Activated CD4-positive, alpha-beta T cell treated with anti-CD3 and anti-CD28 coated beads, Interleukin-2, Interleukin-4, amounts not matched to agents 100 ng/mL and 50 ng/mL, durations not matched to agents 16 hours and 8 hours (primary cell): ENCODE measurements around the gene CASKIN1.
"Not testable (repeated sequence)": the region's sequence is repeated elsewhere in the genome, so short reads cannot be mapped to it uniquely, and the experiment has no call there.

ENCODE experiments used
- DNase-seq: peaks from one replicate; pipeline ENCODE4 v3.0.0-alpha.2; 2020; ENCODE audit warnings: low spot score

Gene CASKIN1, protein sequence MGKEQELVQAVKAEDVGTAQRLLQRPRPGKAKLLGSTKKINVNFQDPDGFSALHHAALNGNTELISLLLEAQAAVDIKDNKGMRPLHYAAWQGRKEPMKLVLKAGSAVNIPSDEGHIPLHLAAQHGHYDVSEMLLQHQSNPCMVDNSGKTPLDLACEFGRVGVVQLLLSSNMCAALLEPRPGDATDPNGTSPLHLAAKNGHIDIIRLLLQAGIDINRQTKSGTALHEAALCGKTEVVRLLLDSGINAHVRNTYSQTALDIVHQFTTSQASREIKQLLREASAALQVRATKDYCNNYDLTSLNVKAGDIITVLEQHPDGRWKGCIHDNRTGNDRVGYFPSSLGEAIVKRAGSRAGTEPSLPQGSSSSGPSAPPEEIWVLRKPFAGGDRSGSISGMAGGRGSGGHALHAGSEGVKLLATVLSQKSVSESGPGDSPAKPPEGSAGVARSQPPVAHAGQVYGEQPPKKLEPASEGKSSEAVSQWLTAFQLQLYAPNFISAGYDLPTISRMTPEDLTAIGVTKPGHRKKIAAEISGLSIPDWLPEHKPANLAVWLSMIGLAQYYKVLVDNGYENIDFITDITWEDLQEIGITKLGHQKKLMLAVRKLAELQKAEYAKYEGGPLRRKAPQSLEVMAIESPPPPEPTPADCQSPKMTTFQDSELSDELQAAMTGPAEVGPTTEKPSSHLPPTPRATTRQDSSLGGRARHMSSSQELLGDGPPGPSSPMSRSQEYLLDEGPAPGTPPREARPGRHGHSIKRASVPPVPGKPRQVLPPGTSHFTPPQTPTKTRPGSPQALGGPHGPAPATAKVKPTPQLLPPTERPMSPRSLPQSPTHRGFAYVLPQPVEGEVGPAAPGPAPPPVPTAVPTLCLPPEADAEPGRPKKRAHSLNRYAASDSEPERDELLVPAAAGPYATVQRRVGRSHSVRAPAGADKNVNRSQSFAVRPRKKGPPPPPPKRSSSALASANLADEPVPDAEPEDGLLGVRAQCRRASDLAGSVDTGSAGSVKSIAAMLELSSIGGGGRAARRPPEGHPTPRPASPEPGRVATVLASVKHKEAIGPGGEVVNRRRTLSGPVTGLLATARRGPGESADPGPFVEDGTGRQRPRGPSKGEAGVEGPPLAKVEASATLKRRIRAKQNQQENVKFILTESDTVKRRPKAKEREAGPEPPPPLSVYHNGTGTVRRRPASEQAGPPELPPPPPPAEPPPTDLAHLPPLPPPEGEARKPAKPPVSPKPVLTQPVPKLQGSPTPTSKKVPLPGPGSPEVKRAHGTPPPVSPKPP (N-terminal part only)

GRCh38 chr16:2196162-2196980, at the start of gene CASKIN1:
TSS of gene CASKIN1 (minus strand) at chr16:2196605. CDS start at chr16:2196432, 173 bp downstream.
- no peak for DNase-seq

- DNase-seq, result no peak
Observed at GRCh38 chr16:2244926-2245795, 48.8 kb upstream of the CASKIN1 start.

DNA sequence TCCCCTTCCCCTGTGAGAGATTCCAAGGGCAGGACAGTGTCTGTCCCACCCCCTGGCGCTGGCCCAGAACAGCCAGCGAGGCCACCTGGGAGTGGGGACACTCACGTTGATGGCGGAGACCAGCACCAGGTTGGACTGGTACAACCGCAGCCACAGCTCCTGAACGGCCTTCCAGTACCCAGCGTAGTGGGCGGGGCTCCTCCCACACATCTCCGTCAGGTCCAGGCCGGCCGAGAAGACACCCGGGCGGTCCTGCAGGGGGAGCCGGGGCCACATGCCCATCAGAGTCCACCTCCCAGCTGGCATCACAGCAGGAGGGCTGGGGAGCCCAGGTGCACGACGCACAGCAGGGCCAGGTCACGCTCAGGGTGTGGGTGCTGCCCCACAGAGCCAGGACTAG, 47.9 kb upstream of the CASKIN1 start:
- no peak for DNase-seq

DNA sequence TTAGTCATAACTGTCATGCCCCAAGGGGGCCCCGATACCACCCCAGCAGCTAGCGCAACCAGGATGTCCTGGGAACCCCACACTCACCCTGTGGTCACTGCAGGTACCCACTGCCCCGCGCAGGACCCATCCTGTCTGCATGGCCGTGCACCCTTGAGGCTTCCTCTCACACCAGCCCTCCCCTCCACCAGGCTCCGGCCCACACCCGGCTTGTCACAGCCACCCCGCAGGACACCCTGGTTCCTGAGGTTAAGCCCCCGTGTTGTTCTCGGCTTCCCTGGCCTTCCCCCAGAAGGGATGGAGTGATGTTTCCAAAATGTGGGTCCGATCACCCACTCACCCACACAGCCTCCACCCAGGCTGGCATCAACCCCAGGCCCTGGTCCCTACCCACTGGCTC, 47.4 kb upstream of the CASKIN1 start:
- DNase-seq, result no peak

GRCh38 chr16:2243031-2243528, 46.7 kb upstream of the CASKIN1 start:
- DNase-seq, result no peak

- DNase-seq, result no peak
Observed at GRCh38 chr16:2242598-2242997, 46.2 kb upstream of the CASKIN1 start.

DNA sequence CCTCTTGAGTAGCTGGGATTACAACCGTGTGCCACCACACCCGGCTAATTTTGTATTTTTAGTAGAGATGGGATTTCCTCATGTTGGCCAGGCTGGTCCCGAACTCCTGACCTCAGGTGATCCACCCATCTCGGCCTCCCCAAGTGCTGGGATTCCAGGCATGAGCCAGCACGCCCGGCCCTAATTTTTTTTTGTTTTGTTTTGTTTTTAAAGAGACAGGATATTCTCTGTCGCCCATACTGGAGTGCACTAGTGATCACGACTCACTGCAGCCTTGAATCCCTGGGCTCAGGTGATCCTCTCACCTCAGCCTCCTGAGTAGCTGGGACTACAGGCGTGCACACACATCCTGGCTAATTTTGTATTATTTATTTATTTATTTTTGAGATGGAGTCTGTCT, 43.9 kb upstream of the CASKIN1 start:
- not testable (repeated sequence) for DNase-seq

- DNase-seq, result no peak
Observed at GRCh38 chr16:2238838-2239675, 42.7 kb upstream of the CASKIN1 start.

GRCh38 chr16:2238150-2238837, 41.9 kb upstream of the CASKIN1 start:
- no peak for DNase-seq

DNA sequence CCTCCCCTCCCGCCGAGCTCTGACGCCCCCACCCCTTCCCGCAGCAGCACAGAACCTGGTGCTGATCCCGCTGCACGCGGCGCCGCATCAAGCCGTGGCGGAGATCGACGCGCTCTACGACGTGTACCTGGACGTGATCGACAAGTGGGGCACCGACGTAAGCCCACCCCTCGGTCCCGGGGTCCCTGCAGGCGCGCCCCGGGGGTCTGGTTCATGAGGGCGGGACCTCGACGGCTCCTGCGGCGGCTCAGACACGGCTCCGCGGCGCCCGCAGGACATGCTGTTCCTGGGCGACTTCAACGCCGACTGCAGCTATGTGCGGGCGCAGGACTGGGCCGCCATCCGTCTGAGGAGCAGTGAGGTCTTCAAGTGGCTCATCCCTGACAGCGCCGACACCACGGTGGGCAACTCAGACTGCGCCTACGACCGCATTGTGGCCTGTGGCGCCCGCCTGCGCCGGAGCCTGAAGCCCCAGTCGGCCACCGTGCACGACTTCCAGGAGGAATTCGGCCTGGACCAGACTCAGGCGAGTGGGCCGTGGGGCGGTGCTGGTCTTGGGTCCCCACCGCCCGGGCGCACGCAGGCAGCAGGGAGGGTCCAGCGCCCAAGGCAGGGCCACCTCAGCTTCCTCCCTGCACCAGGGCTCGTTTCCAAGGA, 41.2 kb upstream of the CASKIN1 start:
- DNase-seq, result no peak

DNA sequence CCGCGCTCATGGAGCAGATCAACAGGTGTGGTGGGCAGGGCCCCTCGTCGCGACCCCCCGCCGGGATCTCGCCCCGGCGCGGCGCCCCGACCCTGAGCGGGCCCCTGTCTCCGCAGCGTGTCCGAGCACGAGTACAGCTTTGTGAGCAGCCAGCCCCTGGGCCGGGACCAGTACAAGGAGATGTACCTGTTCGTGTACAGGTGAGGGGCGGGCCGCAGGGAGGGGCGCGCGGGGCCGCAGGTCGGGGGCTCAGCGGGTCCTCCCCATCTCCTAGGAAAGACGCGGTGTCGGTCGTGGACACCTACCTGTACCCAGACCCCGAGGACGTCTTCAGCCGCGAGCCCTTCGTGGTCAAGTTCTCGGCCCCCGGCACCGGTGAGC, 40.7 kb upstream of the CASKIN1 start:
- no peak for DNase-seq

DNA sequence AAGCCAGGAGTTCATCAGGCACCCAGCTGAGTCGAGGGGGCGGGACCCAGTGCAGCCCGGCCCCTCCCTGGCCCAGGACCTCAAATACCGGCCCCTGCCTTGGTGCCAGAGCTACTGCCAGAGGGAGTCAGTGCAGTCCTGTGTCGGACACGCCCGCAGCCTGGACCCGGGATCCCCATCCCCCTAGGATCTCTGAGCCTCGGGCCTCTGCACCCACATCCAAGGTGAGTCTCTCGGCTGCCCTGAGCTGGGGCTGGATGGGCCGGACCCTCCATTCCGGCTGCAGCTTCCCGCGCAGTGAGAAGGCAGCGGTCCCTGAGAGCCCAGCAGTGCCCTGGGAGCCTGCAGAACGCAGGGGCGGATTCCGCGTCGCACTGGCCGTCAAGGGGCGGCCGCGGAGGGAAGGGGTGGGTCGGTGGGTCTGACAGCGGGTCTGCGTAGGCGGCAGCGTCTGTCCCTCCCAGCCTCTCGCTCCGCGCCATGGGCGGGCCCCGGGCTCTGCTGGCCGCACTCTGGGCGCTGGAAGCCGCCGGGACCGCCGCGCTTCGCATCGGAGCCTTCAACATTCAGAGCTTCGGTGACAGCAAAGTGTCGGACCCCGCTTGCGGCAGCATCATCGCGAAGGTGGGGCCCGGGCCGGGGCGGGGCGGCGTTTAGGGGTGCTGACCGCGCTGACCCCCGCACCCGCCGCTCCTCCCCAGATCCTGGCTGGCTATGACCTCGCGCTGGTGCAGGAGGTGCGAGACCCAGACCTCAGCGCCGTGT, 40.1 kb upstream of the CASKIN1 start, which contains the start of gene DNASE1L2:
DNASE1L2 (plus strand) TSS at position 108 of the 765 bp plus-strand sequence; CDS start at position 481, 373 bp downstream.
- no peak for DNase-seq

GRCh38 chr16:2235695-2236336, 39.4 kb upstream of the CASKIN1 start:
- no peak for DNase-seq

- DNase-seq, result no peak
Observed at GRCh38 chr16:2235234-2235651, 38.8 kb upstream of the CASKIN1 start.

GRCh38 chr16:2234813-2235170, 38.4 kb upstream of the CASKIN1 start:
- DNase-seq, result no peak
